GM18861 (cell line): ENCODE measurements around the gene MUC4.

ENCODE experiments used
- ATAC-seq: cut with Tn5 transposase; IDR thresholded peaks from one replicate; pipeline ENCODE4 v1.9.1; 2021; ENCODE audit not compliant: unreplicated experiment

The MUC4 gene, protein sequence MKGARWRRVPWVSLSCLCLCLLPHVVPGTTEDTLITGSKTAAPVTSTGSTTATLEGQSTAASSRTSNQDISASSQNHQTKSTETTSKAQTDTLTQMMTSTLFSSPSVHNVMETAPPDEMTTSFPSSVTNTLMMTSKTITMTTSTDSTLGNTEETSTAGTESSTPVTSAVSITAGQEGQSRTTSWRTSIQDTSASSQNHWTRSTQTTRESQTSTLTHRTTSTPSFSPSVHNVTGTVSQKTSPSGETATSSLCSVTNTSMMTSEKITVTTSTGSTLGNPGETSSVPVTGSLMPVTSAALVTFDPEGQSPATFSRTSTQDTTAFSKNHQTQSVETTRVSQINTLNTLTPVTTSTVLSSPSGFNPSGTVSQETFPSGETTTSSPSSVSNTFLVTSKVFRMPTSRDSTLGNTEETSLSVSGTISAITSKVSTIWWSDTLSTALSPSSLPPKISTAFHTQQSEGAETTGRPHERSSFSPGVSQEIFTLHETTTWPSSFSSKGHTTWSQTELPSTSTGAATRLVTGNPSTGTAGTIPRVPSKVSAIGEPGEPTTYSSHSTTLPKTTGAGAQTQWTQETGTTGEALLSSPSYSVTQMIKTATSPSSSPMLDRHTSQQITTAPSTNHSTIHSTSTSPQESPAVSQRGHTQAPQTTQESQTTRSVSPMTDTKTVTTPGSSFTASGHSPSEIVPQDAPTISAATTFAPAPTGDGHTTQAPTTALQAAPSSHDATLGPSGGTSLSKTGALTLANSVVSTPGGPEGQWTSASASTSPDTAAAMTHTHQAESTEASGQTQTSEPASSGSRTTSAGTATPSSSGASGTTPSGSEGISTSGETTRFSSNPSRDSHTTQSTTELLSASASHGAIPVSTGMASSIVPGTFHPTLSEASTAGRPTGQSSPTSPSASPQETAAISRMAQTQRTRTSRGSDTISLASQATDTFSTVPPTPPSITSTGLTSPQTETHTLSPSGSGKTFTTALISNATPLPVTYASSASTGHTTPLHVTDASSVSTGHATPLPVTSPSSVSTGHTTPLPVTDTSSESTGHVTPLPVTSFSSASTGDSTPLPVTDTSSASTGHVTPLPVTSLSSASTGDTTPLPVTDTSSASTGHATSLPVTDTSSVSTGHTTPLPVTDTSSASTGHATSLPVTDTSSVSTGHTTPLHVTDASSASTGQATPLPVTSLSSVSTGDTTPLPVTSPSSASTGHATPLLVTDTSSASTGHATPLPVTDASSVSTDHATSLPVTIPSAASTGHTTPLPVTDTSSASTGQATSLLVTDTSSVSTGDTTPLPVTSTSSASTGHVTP (N-terminal part only)

DNA sequence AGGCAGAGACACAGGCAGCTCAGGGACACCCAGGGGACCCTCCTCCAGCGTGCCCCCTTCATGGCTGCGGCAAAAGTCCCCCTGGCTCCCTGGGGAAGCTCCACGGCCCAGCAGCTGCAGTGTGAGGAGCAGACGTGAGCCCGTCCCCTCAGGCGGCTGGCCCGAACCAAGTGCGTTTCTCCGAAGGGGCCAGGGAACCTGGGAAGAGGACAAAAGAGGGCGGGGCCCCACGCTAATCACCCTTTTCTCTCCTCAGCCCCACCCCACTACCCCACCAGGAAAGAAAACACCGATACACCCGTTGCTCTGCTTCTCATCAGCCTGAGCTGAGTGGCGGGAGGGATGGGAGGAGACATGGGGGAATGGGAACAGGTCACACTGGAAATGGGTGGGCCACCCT is at the start of gene MUC4:
Gene MUC4 (minus strand): TSS at position 174 of the 400 bp plus-strand sequence. CDS start 112 bp downstream, at position 62.
- ATAC-seq: no peak

DNA sequence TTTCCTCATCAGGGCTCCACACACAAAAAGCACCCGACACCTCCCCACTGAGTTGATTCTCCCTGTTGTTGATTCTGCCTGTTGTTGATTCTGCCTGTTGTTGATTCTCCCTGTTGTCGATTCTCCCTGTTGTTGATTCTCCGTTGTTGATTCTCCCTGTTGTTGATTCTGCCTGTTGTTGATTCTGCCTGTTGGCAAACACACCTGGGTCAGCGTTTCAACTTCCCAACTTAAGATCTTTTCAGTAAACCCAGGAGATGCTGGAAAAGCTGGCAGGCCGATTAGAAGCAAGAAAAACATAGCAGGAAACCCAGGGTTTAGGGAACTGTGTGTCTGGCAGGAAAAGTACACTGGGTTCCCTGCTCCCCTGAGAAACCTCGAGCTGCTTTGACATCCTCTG is 48.7 kb upstream of the MUC4 start:
- ATAC-seq: no peak

DNA sequence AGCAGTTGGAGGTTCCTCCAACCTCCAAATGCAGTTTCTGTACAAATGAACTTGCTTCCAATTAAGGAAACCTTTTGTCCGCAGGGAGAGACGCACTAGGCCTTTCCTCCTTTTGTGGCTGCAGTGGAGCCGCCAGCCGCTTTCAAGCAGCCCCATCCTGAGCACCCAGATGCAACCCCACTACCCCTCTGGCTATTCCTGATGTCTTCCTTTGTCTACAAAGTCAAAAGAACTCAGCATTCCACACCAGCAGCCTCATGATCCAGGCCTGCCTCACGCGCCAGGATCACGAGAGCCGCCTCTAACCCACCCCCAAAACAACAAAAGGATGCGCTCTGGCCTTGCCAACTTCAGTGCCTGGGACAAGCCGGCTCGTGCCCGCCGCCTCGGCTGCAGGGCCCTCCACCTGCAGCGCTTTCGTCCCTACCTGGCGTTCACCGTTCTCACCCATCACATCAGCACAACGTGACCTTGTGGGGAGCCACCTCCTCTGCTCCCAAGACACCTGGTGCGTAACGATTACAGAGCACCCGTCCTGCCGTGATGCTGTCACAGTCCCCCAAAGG is 48.2 kb upstream of the MUC4 start:
- ATAC-seq: no peak

DNA sequence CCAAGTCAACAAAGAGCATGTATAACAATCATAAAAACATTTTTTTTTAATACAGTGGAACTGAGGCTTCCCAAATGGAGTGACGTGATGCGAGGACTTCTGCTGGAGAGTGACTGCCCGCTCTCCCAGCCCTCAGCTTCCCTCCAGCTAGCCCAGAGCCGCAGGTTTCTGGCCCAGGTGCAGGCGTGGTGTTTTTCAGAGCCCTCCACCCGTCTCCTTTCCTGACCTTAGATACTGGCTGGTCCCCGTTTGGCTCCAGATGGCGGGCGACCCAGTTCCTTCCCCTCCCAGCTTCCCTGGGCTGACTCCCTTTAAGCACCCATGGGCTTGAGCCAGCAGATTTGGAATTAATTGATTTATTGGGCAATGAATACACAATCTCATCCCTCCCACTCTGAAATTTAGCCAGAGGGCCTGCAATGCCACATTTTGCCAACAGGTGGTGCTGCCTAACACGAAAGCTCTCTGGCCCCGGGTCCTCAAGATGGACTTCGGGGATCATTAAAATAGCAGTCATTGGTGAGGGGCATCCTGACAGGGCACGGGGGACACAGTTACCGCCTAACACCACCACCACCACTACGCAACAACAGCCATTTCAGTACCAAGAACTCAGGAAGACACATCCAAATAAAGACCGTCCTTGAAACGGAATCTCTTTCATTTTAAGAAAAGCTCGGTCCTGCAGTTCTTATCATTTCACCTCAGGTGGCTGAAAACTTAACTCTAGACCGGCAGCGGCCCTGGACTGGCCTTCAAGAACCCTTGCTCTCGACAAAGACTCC is 47.5 kb upstream of the MUC4 start:
- no peak for ATAC-seq

DNA sequence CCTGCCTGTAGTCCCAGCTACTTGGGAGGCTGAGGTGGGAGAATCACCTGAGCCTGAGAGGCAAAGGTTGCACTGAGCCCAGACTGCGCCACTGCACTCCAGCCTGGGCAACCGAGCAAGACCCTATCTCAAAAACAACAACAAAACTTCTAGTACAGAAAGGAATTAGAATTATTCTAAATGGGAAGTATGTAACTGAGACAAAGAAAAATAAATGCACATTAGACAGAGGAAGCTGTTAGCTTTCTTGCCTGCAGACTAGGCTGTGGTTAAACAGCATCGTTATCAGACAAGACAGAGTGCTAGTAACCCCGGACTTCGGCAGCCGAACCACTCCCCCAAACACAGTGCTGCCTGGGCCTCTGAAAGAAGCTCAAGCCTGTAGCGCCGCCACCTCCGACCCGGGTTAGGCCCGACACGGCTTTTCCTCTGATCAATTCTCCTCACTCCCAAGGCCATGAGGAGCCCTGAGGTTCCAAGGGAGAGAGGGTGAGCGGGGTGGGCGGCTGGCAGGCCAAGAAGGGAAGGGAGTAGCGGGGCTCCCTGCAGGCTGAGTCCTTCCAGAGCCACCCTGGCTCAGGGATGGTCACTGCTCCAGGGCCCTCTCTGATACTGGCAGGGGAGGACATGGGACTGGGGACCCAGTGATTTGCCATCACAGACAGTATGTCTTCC is 44.8 kb upstream of the MUC4 start:
- no peak for ATAC-seq

DNA sequence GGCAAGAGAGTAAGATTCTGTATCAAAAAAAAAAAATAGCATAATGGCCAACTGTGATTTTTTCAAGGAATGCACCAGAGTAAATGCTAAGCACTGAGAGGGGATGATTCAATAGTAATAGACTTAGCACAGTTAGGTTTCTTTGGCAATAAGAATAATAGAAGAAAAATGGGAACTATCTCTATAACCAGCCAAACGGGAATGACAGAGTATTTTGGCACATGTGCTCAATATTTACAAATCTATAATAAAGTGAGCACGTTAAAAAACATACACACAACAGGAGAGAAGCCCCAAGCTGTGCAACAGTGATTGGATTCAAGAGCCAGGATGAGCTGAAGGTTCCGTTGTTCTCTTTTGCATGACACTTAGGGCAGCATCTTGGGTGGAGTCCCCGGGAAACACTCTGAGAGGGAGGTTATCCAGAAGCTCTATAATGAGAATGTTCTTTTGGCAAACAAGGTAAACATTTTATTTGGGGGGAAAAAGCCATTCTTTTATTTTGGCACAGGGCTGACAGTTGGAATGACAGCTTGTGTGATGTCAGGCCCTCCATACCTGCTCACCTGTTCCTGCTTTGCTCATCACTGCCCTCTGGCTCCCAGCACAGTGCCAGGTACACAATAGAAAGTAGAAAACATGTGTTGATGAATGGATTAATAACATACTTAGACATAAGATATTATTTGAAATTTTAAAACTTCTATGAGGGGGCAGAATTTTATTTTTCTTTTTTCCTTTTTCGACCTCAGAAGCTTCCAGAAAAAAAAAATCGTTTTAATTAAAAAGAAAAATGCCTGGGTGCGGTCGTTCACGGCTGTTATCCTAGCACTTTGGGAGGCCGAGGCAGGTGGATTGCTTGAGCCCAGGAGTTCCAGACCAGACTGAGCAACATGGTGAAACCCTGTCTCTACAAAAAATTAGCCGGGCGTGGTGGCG is 44.0 kb upstream of the MUC4 start:
- no peak for ATAC-seq

DNA sequence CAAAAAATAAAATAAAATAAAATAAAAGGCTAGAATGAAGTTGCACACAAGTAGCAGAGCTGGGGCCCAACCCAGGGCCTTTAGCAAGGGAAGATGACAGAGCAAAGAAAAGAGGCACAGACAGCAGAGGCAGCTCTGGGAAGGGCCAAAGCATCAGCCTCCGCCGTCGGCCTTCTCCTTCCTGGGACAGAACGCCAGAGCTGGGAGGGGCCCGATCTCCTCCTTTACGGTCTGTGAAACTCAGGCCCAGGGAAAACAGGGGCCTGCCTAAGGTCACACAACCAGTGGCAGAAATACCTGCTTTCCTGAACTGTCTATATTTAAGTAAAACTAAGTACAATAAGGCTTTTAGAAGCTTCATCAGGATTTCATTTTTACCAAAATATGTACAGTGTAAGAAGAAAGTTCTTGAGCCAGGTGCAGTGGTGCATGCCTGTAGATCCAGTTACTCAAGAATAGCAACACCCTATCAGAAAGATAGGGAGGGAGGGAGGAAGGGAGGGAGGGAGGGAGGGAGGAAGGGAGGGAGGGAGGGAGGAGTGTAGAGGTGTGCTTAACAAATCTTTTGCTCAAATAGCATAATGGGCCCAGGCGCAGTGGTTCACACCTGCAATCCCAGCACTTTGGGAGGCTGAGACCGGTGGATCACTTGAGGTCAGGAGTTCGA is 43.0 kb upstream of the MUC4 start:
- no peak for ATAC-seq

DNA sequence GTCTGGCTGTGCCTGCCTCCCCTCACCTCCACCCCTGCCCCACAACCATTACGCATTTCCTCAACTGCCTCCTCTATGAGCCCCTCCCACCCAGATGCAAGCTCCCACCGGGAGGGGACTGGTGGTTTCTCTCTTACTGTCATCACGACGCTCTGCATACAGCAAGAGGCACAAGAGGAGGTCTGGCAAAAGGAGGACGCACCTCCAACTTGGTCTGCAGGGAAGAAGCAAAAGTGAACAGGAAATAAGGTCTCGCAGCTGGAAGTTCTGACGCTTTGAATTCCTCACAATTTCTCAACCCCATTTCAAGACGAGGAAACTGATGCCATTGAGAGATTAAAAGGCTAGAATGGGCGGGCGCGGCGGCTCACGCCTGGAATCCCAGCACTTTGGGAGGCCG is 42.3 kb upstream of the MUC4 start:
- ATAC-seq: no peak

DNA sequence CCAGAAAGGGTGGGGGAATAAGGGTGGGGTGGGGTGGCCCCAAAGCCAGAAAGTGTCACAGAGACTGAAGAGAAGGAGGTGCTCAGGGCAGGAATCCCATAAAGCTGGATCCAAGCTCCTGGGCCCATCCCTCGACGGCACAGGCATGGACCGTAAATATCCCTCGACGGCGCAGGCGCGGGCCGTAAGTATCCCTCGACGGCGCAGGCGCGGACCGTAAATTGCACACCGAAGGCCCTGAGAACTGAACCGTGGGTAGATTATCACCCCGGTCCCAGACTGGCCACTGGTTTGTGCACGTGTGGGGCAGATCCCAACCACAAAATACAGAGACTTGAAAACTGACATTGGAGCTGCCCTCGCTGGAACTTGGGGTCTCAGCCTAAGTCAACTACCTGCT is 41.3 kb upstream of the MUC4 start:
- ATAC-seq: no peak

DNA sequence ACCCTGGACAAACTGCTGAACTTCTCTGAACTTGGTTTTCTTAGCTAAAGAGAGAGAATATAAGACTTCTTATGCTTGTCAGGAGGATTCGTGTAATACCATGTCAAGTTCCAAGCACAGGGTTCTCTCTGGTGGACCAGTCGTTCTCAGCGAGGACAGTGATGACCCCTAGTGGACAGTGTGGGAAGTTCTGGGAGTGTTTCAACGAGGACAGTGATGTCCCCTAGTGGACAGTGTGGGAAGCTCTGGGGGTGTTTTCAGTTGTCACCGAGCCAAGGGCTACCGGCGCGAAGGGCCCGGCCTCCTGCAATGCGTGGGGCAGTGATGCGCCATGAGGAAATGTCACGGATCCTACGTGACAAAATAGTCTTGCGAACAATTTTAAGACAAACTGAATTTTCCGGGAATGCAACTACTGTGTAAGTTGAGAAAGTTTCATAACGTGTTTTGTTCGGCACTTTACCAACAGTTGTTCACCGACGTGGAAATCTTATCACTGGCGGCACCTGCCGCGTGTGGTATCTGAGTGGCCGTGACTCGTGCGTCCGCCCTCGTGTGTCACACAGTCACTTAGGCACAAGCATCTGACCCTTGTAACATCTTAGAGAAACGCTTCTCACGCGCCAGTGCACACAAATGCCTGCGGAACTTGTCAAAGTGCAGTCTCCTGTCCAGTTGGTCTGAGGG is 39.3 kb upstream of the MUC4 start:
- ATAC-seq: peak; percentile 81

DNA sequence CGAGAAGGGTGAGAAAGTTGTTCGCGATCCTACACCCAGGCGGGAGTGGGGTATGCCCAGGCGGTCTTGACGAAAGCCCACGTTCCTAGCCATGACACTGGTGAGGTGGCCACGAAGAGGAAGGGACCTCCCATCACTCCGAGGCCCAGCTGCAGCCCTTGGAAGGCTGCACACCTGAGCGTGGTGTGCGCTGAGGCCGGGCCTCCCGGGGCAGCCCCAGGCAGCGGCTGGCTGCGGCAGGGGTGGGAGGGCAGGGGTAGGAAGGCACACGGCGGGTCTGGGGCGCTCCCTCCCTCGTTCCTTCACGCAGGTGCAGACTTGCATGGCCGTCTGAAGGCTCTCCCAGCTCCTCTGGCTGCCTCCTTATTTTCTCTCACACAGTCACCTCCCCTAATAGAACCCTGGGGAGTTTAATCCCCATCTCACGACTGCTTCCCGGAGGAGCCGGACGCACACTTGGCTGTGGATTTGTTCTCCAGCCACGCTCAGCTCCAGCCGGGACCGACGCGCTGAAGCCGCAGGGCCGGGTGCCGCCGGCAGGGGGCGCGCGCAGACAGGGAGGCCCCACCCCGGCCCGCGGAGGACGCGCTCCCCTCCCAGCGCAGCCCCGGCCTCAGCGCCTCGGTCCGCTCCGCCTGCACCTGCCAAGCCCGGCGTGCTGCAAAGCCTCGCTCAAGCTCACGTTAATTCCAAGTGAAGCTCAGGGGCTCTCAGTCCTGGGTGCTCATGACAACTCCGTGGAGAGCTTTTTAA is 37.8 kb upstream of the MUC4 start:
- no peak for ATAC-seq

DNA sequence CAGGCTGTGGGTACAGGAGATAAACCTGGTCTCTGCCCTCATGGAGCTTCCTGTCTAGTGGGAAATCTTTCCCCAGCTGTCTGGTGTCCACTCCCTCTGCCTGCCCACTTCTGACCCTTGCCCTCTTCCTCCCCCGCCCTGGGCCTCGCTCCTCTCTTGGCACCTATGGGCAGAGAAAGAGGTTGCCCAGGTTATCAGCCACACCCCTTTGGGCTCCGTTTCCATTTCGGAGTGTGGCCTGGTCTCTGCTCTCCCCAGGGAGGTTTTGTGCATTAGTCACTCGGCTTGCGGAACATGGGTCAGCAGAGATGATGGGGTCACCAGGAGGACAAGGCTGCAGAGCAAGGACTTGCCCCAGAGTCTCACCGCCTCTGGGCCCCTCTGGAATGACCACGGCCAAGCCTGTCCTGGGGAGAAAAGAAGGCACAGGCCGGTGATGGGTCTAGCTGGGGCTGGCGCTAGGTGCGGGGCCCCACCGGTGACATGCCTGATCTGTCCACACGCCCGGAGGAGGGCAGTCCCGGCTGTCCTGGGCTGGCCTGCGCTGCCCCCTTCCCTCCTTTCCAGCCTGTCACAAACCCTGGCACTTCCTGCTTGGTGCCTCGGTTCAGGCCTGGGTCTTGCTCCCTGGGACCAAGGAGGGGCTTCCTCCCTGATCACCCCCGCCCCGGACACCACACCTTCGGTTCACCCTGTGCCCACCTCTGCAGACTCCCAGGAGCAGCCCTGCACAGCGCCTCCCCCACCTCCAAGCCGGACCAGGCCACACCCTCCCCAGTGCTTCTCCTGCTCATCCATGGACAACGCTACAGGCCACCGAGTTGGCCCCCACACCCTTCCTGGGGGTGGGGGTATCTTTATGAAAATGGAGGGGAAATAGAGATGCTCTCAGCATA is 35.6 kb upstream of the MUC4 start:
- no peak for ATAC-seq

DNA sequence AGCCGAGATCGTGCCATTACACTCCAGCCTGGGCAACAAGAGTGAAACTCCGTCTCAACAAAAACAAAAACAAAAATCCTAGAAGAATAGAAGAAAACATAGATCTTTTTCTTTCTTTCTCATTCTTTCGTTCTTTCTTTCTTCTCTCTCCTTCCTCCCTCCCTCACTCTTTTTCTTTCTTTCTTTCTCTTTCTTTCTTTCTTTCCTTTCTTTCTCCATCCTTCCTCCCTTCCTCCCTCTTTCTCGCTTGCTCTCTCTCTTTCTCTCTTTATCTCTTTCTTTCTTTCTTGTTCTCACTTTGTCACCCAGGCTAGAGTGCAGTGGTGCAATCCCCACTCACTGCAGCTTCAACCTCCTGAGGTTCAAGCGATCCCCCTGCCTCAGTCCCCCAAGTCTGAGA is 33.8 kb upstream of the MUC4 start:
- no peak for ATAC-seq

DNA sequence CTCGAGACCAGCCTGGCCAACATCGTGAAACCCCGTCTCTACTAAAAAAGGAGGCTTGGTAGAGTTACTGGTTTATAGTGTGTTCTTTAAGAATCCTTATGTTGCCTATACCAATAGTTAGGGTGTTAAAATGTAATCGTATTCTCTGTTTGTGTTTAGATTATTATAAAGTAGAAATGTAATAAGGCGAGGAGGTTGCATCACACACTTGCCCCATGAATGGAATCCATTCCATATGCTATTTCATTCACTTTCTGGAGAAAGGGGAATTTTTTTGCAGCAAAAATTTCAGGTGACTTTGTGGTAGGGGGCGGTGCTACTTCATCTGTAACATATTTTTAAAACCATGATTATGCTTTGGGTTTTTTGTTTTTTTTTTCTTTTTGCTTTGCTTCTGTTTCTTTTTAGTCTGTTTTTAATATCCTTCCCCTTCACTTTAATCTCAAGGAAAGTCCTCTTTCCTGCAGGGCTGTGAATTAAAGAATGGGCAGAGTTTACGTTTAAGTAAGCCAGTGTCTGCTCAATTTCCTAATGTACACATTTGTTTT is 33.0 kb upstream of the MUC4 start:
- no peak for ATAC-seq

DNA sequence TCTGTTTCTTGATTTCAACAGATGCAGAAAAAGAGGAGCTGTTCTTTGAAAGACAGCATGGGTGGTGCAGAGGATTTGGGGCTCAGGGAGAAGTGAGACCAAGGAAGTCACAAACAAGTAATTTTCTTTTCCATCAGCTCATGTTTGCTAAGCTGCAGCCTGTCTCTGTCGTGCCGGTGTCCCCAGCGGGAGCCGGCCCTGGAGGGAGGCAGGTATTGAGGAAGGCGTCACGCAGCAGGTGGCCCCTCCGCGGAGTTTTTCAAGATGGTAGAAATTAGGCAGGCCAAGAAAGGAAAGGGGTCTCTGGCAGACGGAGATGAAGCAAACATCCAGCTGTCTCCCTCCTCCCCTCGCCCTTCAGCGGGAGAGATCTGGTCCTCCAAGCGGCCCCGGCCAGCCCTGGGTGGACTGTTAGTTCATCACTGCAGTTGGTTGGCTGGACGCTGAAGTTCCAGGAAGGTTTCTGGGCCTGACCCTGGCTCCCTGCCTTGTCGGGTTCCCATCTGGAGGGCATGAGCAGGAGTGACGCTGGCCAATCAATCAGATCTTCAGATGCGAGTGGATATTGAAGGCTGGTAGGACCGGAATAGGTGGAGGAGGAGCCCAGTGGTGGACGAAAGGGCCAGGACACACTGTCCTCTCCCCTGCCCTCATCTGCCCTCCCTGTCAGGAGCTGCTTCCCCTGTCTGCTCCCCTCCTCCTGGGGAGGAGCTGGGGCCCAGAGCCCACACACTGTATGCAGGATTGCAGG is 27.7 kb upstream of the MUC4 start:
- ATAC-seq: no peak
